ENCODE data around the gene UBE2F. TPM values are rescaled to one million over a fixed set of nuclear protein-coding genes. Genes with fewer than 3 reads are reported as not detected.

UBE2F gene
- total and polyA plus RNA-seq, 2 experiments from 2014 or later, result 52.8 to 66.7 TPM

GRCh38 chr2:237920673-237921072 lies 46.1 kb upstream of the UBE2F start:
- no peaks in the 10 kb centered on the region for H3K36me3 ChIP-seq (replicated peaks; ENCODE audit: insufficient read depth, low read depth)
- H3K27me3 ChIP-seq, result no peaks in the 10 kb centered on the region
- H3K4me2 ChIP-seq, result no peak overlapping the region
- no peaks in the 10 kb centered on the region for H4K20me1 ChIP-seq (ENCODE audit: insufficient read depth, poor library complexity, severe bottlenecking)
- no peaks in the 10 kb centered on the region for H3K9me3 ChIP-seq (ENCODE audit: low read depth)
- H3K4me3 ChIP-seq, result no peak overlapping the region
- DNase-seq (ENCODE audit: low spot score), result no peak
- H3K9me2 ChIP-seq (replicated peaks; ENCODE audit: insufficient read depth), result no peaks in the 10 kb centered on the region
- H3K27ac ChIP-seq, result no peak overlapping the region
- H3K4me1 ChIP-seq (ENCODE audit: insufficient read depth), result peaks cover 5% of the 10 kb centered on the region
- H3K79me2 ChIP-seq, result no peaks in the 10 kb centered on the region
- TF ChIP-seq EZH2 (IDR thresholded peaks at IDR 0.05; ENCODE audit: borderline replicate concordance) (no peak), CTCF (IDR thresholded peaks at IDR 0.05; ENCODE audit: poor library complexity) (no peak), EZH2phosphoT487 (IDR thresholded peaks at IDR 0.05; ENCODE audit: low read depth, severe bottlenecking, unreplicated experiment) (no peak)
- WGBS (ENCODE audit: low lambda C conversion rate, missing lambda C conversion rate), result 79% methylated on average over 14 of the region's 14 CpGs
- H2AFZ ChIP-seq, result no peak overlapping the region

- Histone ChIP-seq H3K9me2 (replicated peaks; ENCODE audit: insufficient read depth) (no peaks in the 10 kb centered on the region), H3K27me3 (no peaks in the 10 kb centered on the region), H3K4me2 (no peak overlapping the region), H3K79me2 (no peaks in the 10 kb centered on the region), H4K20me1 (ENCODE audit: insufficient read depth, poor library complexity, severe bottlenecking) (no peaks in the 10 kb centered on the region), H3K36me3 (replicated peaks; ENCODE audit: insufficient read depth, low read depth) (no peaks in the 10 kb centered on the region), H2AFZ (no peak overlapping the region), H3K9me3 (ENCODE audit: low read depth) (no peaks in the 10 kb centered on the region), H3K4me1 (ENCODE audit: insufficient read depth) (peaks cover 5% of the 10 kb centered on the region), H3K27ac (no peak overlapping the region), H3K4me3 (no peak overlapping the region)
- 89% methylated on average over 10 of the region's 10 CpGs for WGBS (ENCODE audit: low lambda C conversion rate, missing lambda C conversion rate)
- TF ChIP-seq EZH2 (IDR thresholded peaks at IDR 0.05; ENCODE audit: borderline replicate concordance) (no peak), CTCF (IDR thresholded peaks at IDR 0.05; ENCODE audit: poor library complexity) (no peak)
- no peak for DNase-seq (ENCODE audit: low spot score)
Measured at GRCh38 chr2:237921967-237922492, 44.8 kb upstream of the UBE2F start.

- DNase-seq (ENCODE audit: low spot score), result peak; percentile 72
- H3K4me2 ChIP-seq, result peak overlapping the region; percentile 64
- H4K20me1 ChIP-seq (ENCODE audit: insufficient read depth, poor library complexity, severe bottlenecking), result no peaks in the 10 kb centered on the region
- no peaks in the 10 kb centered on the region for H3K36me3 ChIP-seq (replicated peaks; ENCODE audit: insufficient read depth, low read depth)
- peak overlapping the region; percentile 40 for H3K27ac ChIP-seq
- no peaks in the 10 kb centered on the region for H3K9me2 ChIP-seq (replicated peaks; ENCODE audit: insufficient read depth)
- H3K9me3 ChIP-seq (ENCODE audit: low read depth), result no peaks in the 10 kb centered on the region
- H2AFZ ChIP-seq, result no peak overlapping the region
- H3K4me3 ChIP-seq, result no peak overlapping the region
- H3K4me1 ChIP-seq (ENCODE audit: insufficient read depth), result peaks cover 5% of the 10 kb centered on the region
- TF ChIP-seq EZH2 (IDR thresholded peaks at IDR 0.05; ENCODE audit: borderline replicate concordance), result no peak
- TF ChIP-seq CTCF (IDR thresholded peaks at IDR 0.05; ENCODE audit: poor library complexity), result no peak
- no peak for TF ChIP-seq EZH2phosphoT487 (IDR thresholded peaks at IDR 0.05; ENCODE audit: low read depth, severe bottlenecking, unreplicated experiment)
- 54% methylated on average over 13 of the region's 13 CpGs for WGBS (ENCODE audit: low lambda C conversion rate, missing lambda C conversion rate)
- no peaks in the 10 kb centered on the region for H3K27me3 ChIP-seq
- no peaks in the 10 kb centered on the region for H3K79me2 ChIP-seq
Measured at GRCh38 chr2:237922641-237923361, 44.0 kb upstream of the UBE2F start.
